DOHH2 (cell line): ENCODE results near the gene CPT1B.

Source experiments
- EZH2phosphoT487 ChIP-seq: fragments of 200-600 bp; sonication (generic); IDR thresholded peaks from 2 replicates; pipeline ENCODE4 v1.6.1; 2017; ENCODE audit warnings: borderline replicate concordance, mild to moderate bottlenecking, antibody characterized with exemption, low read length, moderate library complexity, mixed read lengths
- TF ChIP-seq, protein P1 (sequence below): fragments of 200-600 bp; sonication (generic); IDR thresholded peaks from one replicate; pipeline ENCODE4 v1.5.1; 2014; ENCODE audit warnings: antibody characterized with exemption, mild to moderate bottlenecking, low read depth, low read length; ENCODE audit not compliant: poor library complexity, severe bottlenecking

- TF ChIP-seq, protein P1, sequence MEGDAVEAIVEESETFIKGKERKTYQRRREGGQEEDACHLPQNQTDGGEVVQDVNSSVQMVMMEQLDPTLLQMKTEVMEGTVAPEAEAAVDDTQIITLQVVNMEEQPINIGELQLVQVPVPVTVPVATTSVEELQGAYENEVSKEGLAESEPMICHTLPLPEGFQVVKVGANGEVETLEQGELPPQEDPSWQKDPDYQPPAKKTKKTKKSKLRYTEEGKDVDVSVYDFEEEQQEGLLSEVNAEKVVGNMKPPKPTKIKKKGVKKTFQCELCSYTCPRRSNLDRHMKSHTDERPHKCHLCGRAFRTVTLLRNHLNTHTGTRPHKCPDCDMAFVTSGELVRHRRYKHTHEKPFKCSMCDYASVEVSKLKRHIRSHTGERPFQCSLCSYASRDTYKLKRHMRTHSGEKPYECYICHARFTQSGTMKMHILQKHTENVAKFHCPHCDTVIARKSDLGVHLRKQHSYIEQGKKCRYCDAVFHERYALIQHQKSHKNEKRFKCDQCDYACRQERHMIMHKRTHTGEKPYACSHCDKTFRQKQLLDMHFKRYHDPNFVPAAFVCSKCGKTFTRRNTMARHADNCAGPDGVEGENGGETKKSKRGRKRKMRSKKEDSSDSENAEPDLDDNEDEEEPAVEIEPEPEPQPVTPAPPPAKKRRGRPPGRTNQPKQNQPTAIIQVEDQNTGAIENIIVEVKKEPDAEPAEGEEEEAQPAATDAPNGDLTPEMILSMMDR = no peak
- TF ChIP-seq EZH2phosphoT487 = no peak
Measured at GRCh38 chr22:50626314-50626849, 48.2 kb upstream of the CPT1B start.
